ENCODE measurements around the gene MAP2K5.
A peak's percentile ranks its signal among the peaks of the same experiment; 100 is the strongest.

Gene MAP2K5

GRCh38 chr15:67515557-67515956 lies 26.9 kb upstream of the MAP2K5 start:
- H3K4me2 ChIP-seq (ENCODE audit: low read depth, low read length, poor library complexity, severe bottlenecking) = no peak overlapping the region
- no peak overlapping the region for H3K9ac ChIP-seq (ENCODE audit: low read depth, low read length, poor library complexity, severe bottlenecking)
- TF ChIP-seq, protein P1, sequence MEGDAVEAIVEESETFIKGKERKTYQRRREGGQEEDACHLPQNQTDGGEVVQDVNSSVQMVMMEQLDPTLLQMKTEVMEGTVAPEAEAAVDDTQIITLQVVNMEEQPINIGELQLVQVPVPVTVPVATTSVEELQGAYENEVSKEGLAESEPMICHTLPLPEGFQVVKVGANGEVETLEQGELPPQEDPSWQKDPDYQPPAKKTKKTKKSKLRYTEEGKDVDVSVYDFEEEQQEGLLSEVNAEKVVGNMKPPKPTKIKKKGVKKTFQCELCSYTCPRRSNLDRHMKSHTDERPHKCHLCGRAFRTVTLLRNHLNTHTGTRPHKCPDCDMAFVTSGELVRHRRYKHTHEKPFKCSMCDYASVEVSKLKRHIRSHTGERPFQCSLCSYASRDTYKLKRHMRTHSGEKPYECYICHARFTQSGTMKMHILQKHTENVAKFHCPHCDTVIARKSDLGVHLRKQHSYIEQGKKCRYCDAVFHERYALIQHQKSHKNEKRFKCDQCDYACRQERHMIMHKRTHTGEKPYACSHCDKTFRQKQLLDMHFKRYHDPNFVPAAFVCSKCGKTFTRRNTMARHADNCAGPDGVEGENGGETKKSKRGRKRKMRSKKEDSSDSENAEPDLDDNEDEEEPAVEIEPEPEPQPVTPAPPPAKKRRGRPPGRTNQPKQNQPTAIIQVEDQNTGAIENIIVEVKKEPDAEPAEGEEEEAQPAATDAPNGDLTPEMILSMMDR (conservative IDR thresholded peaks at IDR 0.05; ENCODE audit: low read length) = no peak
- no peak for TF ChIP-seq EZH2phosphoT487 (IDR thresholded peaks at IDR 0.05; ENCODE audit: borderline replicate concordance)
- no peak overlapping the region for H3K4me3 ChIP-seq (ENCODE audit: low read length, poor library complexity, severe bottlenecking)
- H3K9me3 ChIP-seq (ENCODE audit: insufficient read depth, low read depth, low read length) = no peaks in the 10 kb centered on the region
- no peaks in the 10 kb centered on the region for H4K20me1 ChIP-seq (ENCODE audit: insufficient read depth, low read length, poor library complexity, severe bottlenecking)
- H3K4me1 ChIP-seq (ENCODE audit: insufficient read depth, low read length, poor library complexity, severe bottlenecking) = peaks cover 19% of the 10 kb centered on the region
- peaks cover 11% of the 10 kb centered on the region for H3K79me2 ChIP-seq (ENCODE audit: insufficient read depth, low read length)
- H2AFZ ChIP-seq (ENCODE audit: low read length) = no peak overlapping the region
- H3K36me3 ChIP-seq (ENCODE audit: insufficient read depth, low read length) = no peaks in the 10 kb centered on the region; the same call in 1 of the 2 replicates
- H3K27me3 ChIP-seq (ENCODE audit: insufficient read depth, low read length, poor library complexity, severe bottlenecking) = no peaks in the 10 kb centered on the region
- no peaks in the 10 kb centered on the region for H3F3A ChIP-seq (ENCODE audit: low read depth)
- H3K9me2 ChIP-seq (replicated peaks; ENCODE audit: low read depth, low read length) = no peaks in the 10 kb centered on the region

DNA sequence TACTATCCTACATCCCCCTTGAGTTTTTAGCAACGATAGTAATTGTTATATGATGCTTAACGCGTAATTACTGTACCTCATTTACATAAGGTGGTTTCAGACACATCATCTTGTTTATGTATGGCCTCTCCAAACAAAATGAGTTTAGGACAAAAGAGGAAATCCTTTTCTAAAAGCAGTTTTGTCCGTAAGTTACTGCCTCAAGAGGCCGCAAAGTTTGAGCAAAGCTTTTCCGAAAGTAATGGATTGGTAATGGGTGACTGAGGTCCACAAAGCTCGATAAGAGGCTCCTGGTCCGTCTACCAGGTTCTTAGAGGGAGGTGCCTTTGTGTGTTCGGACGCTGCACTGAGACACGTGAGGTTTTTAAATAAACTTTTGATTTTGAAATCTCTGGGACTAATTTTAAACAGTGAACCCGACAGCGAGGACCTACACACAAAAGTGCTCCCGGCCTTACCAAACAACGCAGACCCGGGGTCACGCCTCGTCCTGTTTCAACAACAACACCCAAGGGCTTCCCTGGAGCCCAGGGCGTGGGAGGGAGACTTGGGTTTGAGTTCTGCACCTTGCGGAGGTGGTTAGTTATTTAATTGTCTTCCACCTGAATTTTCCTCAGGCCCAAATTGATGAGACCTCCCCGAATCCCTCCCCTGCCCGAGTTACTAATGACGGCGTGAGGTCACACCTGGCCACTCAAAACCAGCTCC lies 22.0 kb upstream of the MAP2K5 start:
- H4K20me1 ChIP-seq (ENCODE audit: insufficient read depth, low read length, poor library complexity, severe bottlenecking) = peaks cover 37% of the 10 kb centered on the region
- H3K79me2 ChIP-seq (ENCODE audit: insufficient read depth, low read length) = peaks cover 56% of the 10 kb centered on the region
- H3K9me2 ChIP-seq (replicated peaks; ENCODE audit: low read depth, low read length) = no peaks in the 10 kb centered on the region
- H3K4me1 ChIP-seq (ENCODE audit: insufficient read depth, low read length, poor library complexity, severe bottlenecking) = peaks cover 46% of the 10 kb centered on the region
- no peaks in the 10 kb centered on the region for H3F3A ChIP-seq (ENCODE audit: low read depth)
- peak overlapping the region; percentile 54 for H2AFZ ChIP-seq (ENCODE audit: low read length)
- peak overlapping the region; percentile 80 for H3K4me3 ChIP-seq (ENCODE audit: low read length, poor library complexity, severe bottlenecking)
- peak overlapping the region; percentile 91 for H3K4me2 ChIP-seq (ENCODE audit: low read depth, low read length, poor library complexity, severe bottlenecking)
- H3K9ac ChIP-seq (ENCODE audit: low read depth, low read length, poor library complexity, severe bottlenecking) = peak overlapping the region; percentile 92
- no peaks in the 10 kb centered on the region for H3K9me3 ChIP-seq (ENCODE audit: insufficient read depth, low read depth, low read length)
- TF ChIP-seq, protein P1 (conservative IDR thresholded peaks at IDR 0.05; ENCODE audit: low read length) = no peak
- TF ChIP-seq EZH2phosphoT487 (IDR thresholded peaks at IDR 0.05; ENCODE audit: borderline replicate concordance) = no peak
- no peaks in the 10 kb centered on the region for H3K36me3 ChIP-seq (ENCODE audit: insufficient read depth, low read length)
- no peaks in the 10 kb centered on the region for H3K27me3 ChIP-seq (ENCODE audit: insufficient read depth, low read length, poor library complexity, severe bottlenecking)

GRCh38 chr15:67521029-67521782 lies 21.3 kb upstream of the MAP2K5 start, which contains the start of gene C15orf61:
Gene C15orf61 (plus strand): TSS chr15:67521131. CDS start chr15:67521249, 118 bp downstream.
- no peaks in the 10 kb centered on the region for H3K9me2 ChIP-seq (replicated peaks; ENCODE audit: low read depth, low read length)
- peaks cover 64% of the 10 kb centered on the region for H3K79me2 ChIP-seq (ENCODE audit: insufficient read depth, low read length)
- no peaks in the 10 kb centered on the region for H3K9me3 ChIP-seq (ENCODE audit: insufficient read depth, low read depth, low read length)
- peaks cover 44% of the 10 kb centered on the region for H4K20me1 ChIP-seq (ENCODE audit: insufficient read depth, low read length, poor library complexity, severe bottlenecking)
- H3K9ac ChIP-seq (ENCODE audit: low read depth, low read length, poor library complexity, severe bottlenecking) = peak within 1 kb of the TSS; percentile 92
- peak within 1 kb of the TSS; percentile 97 for H2AFZ ChIP-seq (ENCODE audit: low read length)
- H3K27me3 ChIP-seq (ENCODE audit: insufficient read depth, low read length, poor library complexity, severe bottlenecking) = no peaks in the 10 kb centered on the region
- peak within 1 kb of the TSS; percentile 91 for H3K4me2 ChIP-seq (ENCODE audit: low read depth, low read length, poor library complexity, severe bottlenecking)
- H3K4me3 ChIP-seq (ENCODE audit: low read length, poor library complexity, severe bottlenecking) = peak within 1 kb of the TSS; percentile 80
- no peak for TF ChIP-seq EZH2phosphoT487 (IDR thresholded peaks at IDR 0.05; ENCODE audit: borderline replicate concordance)
- TF ChIP-seq, protein P1 (conservative IDR thresholded peaks at IDR 0.05; ENCODE audit: low read length) = no peak
- peaks cover 52% of the 10 kb centered on the region for H3K4me1 ChIP-seq (ENCODE audit: insufficient read depth, low read length, poor library complexity, severe bottlenecking)
- no peaks in the 10 kb centered on the region for H3K36me3 ChIP-seq (ENCODE audit: insufficient read depth, low read length)
- H3F3A ChIP-seq (ENCODE audit: low read depth) = no peaks in the 10 kb centered on the region
